SU-DHL-6 (cell line): ENCODE results near the gene AHR.

Experiments
- H2AFZ ChIP-seq: fragments of 200-600 bp; sonication (generic); 2 replicates; pipeline ENCODE4 v1.6.1; 2014; ENCODE audit warnings: low read depth, mild to moderate bottlenecking, moderate library complexity, mixed read lengths, antibody characterized with exemption, low read length; ENCODE audit not compliant: severe bottlenecking
- H3F3A ChIP-seq: fragments of 200-600 bp; shearing (Covaris generic); 2 replicates; pipeline ENCODE4 v1.6.0; 2016; ENCODE audit warnings: antibody characterized with exemption, mild to moderate bottlenecking; ENCODE audit not compliant: insufficient read depth
- H3K27ac ChIP-seq: fragments of 200-600 bp; sonication (generic); 2 replicates; pipeline ENCODE4 v1.5.1; 2016; ENCODE audit warnings: low read depth, mild to moderate bottlenecking, low read length, moderate library complexity, mixed read lengths
- H3K27me3 ChIP-seq: fragments of 200-600 bp; sonication (generic), shearing (Covaris generic); 2 replicates; pipeline ENCODE4 v1.6.0; 2014; ENCODE audit warnings: mild to moderate bottlenecking, low read length
- H3K36me3 ChIP-seq: fragments of 200-600 bp; sonication (generic); 2 replicates; pipeline ENCODE4 v1.6.1; 2014; ENCODE audit warnings: mild to moderate bottlenecking, low read length, mixed read lengths
- H3K4me2 ChIP-seq: fragments of 300-600, 200-600 bp; shearing (Covaris generic), sonication (generic); 2 replicates; pipeline ENCODE4 v1.6.0; 2014; ENCODE audit warnings: low read length, low read depth, mild to moderate bottlenecking; ENCODE audit not compliant: poor library complexity, severe bottlenecking
- H3K4me3 ChIP-seq: fragments of 200-600 bp; sonication (generic); 2 replicates; pipeline ENCODE4 v1.5.1; 2014; ENCODE audit warnings: antibody characterized with exemption, low read length, mild to moderate bottlenecking, mixed read lengths; ENCODE audit not compliant: insufficient read depth, poor library complexity, severe bottlenecking
- H3K79me2 ChIP-seq: fragments of 200-600 bp; sonication (generic); 2 replicates; pipeline ENCODE4 v1.6.1; 2014; ENCODE audit warnings: mild to moderate bottlenecking, low read length, moderate library complexity; ENCODE audit not compliant: insufficient read depth
- H3K9ac ChIP-seq: fragments of 200-600 bp; sonication (generic); 2 replicates; pipeline ENCODE4 v1.7.0; 2014; ENCODE audit warnings: mild to moderate bottlenecking, low read length
- H3K9me2 ChIP-seq: fragments of 200-600 bp; sonication (generic); replicated peaks from 2 replicates; pipeline ENCODE4 v1.6.1; 2014; ENCODE audit warnings: low read length; ENCODE audit not compliant: insufficient read depth
- H3K9me3 ChIP-seq: fragments of 200-600 bp; sonication (generic); 2 replicates; pipeline ENCODE4 v1.6.1; 2014; ENCODE audit warnings: low read length, mixed read lengths; ENCODE audit not compliant: insufficient read depth
- H4K20me1 ChIP-seq: fragments of 200-600 bp; sonication (generic); 2 replicates; pipeline ENCODE4 v1.6.1; 2014; ENCODE audit warnings: low read depth, mild to moderate bottlenecking, antibody characterized with exemption, low read length, moderate library complexity, mixed read lengths
- CTCF ChIP-seq: fragments of 200-600 bp; sonication (generic); IDR thresholded peaks from one replicate; pipeline ENCODE4 v1.5.1; 2017; ENCODE audit warnings: antibody characterized with exemption, mild to moderate bottlenecking, low read length, moderate library complexity; ENCODE audit not compliant: insufficient read depth, poor library complexity, severe bottlenecking
- EZH2phosphoT487 ChIP-seq: fragments of 200-600 bp; sonication (generic), shearing (Covaris generic); conservative IDR thresholded peaks from 2 replicates; pipeline ENCODE4 v1.6.1; 2018; ENCODE audit warnings: mild to moderate bottlenecking, antibody characterized with exemption, low read length, moderate library complexity, mixed read lengths

AHR gene

GRCh38 chr7:17329440-17329839 lies 31.0 kb downstream of the AHR start:
- H3F3A ChIP-seq: no peaks in the 10 kb centered on the region
- no peak overlapping the region for H3K27ac ChIP-seq
- no peaks in the 10 kb centered on the region for H3K79me2 ChIP-seq
- no peaks in the 10 kb centered on the region for H4K20me1 ChIP-seq
- H3K36me3 ChIP-seq: peaks cover 21% of the 10 kb centered on the region
- H3K9me2 ChIP-seq: no peaks in the 10 kb centered on the region
- TF ChIP-seq CTCF: no peak
- no peak for TF ChIP-seq EZH2phosphoT487
- H3K9me3 ChIP-seq: no peaks in the 10 kb centered on the region
- no peak overlapping the region for H3K9ac ChIP-seq
- H2AFZ ChIP-seq: no peak overlapping the region
- no peak overlapping the region for H3K4me2 ChIP-seq
- no peak overlapping the region for H3K4me3 ChIP-seq
- no peaks in the 10 kb centered on the region for H3K27me3 ChIP-seq

DNA sequence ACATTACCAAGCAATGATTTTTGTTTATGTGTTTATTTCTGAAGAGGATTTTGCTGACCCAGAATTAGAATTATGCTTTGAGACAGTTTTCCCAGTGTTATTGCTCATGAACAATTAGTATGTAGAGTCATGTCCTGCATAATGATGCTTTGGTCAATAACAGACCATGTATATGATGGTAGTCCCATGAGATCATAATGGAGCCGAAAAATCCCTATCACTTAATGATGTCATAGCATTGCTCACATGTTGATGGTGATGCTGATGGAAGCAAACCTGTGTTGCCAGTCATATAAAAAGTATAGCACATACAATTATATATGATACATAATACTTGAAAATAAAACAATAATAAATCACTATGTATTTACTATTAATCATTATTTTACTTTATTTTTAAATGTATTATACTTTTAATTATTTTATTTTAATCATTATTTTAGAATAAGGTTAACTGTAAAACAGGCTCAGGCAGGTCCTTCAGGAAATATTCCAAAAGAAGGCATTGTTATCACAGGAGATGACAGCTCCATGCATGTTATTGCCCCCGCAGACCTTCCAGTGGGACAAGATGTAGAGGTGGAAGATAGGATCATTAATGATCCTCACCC lies 33.5 kb downstream of the AHR start:
- Histone ChIP-seq H3K27me3 (no peaks in the 10 kb centered on the region), H4K20me1 (no peaks in the 10 kb centered on the region), H3K79me2 (no peaks in the 10 kb centered on the region), H3K9me2 (no peaks in the 10 kb centered on the region), H3K9me3 (no peaks in the 10 kb centered on the region), H2AFZ (no peak overlapping the region), H3K36me3 (peaks cover 40% of the 10 kb centered on the region), H3F3A (no peaks in the 10 kb centered on the region; the same call in 1 of the 2 replicates), H3K9ac (no peak overlapping the region), H3K27ac (no peak overlapping the region), H3K4me3 (no peak overlapping the region), H3K4me2 (no peak overlapping the region)
- TF ChIP-seq EZH2phosphoT487 (no peak), CTCF (no peak)

- TF ChIP-seq EZH2phosphoT487: no peak
- no peak for TF ChIP-seq CTCF
- peaks cover 40% of the 10 kb centered on the region for H3K36me3 ChIP-seq
Measured at GRCh38 chr7:17333221-17333620, 34.8 kb downstream of the AHR start.

More at GRCh38 chr7:17333221-17333620, 34.8 kb downstream of the AHR start:
- Histone ChIP-seq H3K27me3 (no peaks in the 10 kb centered on the region), H4K20me1 (no peaks in the 10 kb centered on the region), H3K27ac (no peak overlapping the region), H3K9me2 (no peaks in the 10 kb centered on the region), H3K9me3 (no peaks in the 10 kb centered on the region), H3F3A (no peaks in the 10 kb centered on the region; the same call in 1 of the 2 replicates), H3K4me3 (no peak overlapping the region), H3K9ac (no peak overlapping the region), H2AFZ (no peak overlapping the region), H3K79me2 (no peaks in the 10 kb centered on the region), H3K4me2 (no peak overlapping the region)
